Esophagus muscularis mucosa (tissue), 4 donors: Measurements from ENCODE around the gene NTF4. TPM values are rescaled to one million over a fixed set of nuclear protein-coding genes. Genes with fewer than 3 reads are reported as not detected.
"Not testable (repeated sequence)": the region's sequence is repeated elsewhere in the genome, so short reads cannot be mapped to it uniquely, and the experiment has no call there.

Source experiments
- DNase-seq: peaks from one replicate; pipeline ENCODE4 v3.0.0-alpha.2; 2017; ENCODE audit errors: extremely low spot score
- H3K27ac ChIP-seq, 4 donors: fragments of 200-600 bp; sonication (generic); replicated peaks in 1 of 4; 1 replicate in 3 of 4; 2 replicates in 1 of 4; pipeline ENCODE4 v1.5.1; 2016 to 2019; ENCODE audit warnings: mild to moderate bottlenecking in 1 of 4
- H3K27me3 ChIP-seq, 4 donors: fragments of 200-600 bp; sonication (generic); one replicate each; pipeline versions ENCODE4 v1.5.1 to v1.6.0; 2016 to 2019
- H3K36me3 ChIP-seq, 4 donors: fragments of 200-600 bp; sonication (generic); one replicate each; pipeline ENCODE4 v1.5.1; 2016 to 2019
- H3K4me1 ChIP-seq, 4 donors: fragments of 200-600 bp; sonication (generic); one replicate each; pipeline ENCODE4 v1.5.1; 2016 to 2019
- H3K4me3 ChIP-seq, 4 donors: fragments of 200-600 bp; sonication (generic); 1 replicate in 2 of 4; 2 replicates in 2 of 4; pipeline ENCODE4 v1.5.1; 2016 to 2019; ENCODE audit warnings: mild to moderate bottlenecking in 4 of 4, moderate library complexity in 1 of 4
- H3K9me3 ChIP-seq, 4 donors: fragments of 200-600 bp; sonication (generic); 1 replicate in 3 of 4; 2 replicates in 1 of 4; pipeline ENCODE4 v1.5.1; 2016 to 2019
- CTCF ChIP-seq, 3 experiments: fragments of 200-600 bp in 2 of 3; fragments of 450-650 bp in 1 of 3; sonication (generic) in 2 of 3; IDR thresholded peaks; one replicate each; pipeline ENCODE4 v1.5.1; 2017 to 2019; ENCODE audit warnings: antibody characterized with exemption in 3 of 3, mild to moderate bottlenecking in 2 of 3, moderate library complexity in 1 of 3
- EP300 ChIP-seq: sonication (generic); formaldehyde crosslinking; IDR thresholded peaks from one replicate; pipeline ENCODE4 v1.6.1; 2017; ENCODE audit warnings: antibody characterized with exemption
- POLR2A ChIP-seq: fragments of 450-650 bp; IDR thresholded peaks from one replicate; pipeline ENCODE4 v1.6.1; 2017; ENCODE audit warnings: antibody characterized with exemption, moderate library complexity, mild to moderate bottlenecking, low read depth
- POLR2AphosphoS5 ChIP-seq, 2 donors: sonication (generic); formaldehyde crosslinking; IDR thresholded peaks; one replicate each; pipeline ENCODE4 v1.6.1; 2017; ENCODE audit warnings: antibody characterized with exemption in 2 of 2
- WGBS: methylation state at CpG from one replicate; pipeline ENCODE4 v1.1.5; 2018; 5-methylcytosine and 5-hydroxymethylcytosine counted together
- intact Hi-C: fragments of 100-400 bp; cut with DNase I; formaldehyde crosslinking; loops from one replicate; pipeline ENCODE4 v1.15.1; 2023
- total RNA-seq, 4 donors: library from RNA; depleted of rRNA; stranded (reverse); fragments of >200 nt; gene quantifications; one replicate each; pipeline versions ENCODE4 v1.1.0 to v1.2.1, GENCODE V29; 2016

The NTF4 gene
- total RNA-seq, 4 donors from 2014 or later, result not detected

- intact Hi-C loops, H3K27me3 ChIP-seq: not testable (repeated sequence)
- 67% methylated on average over 1 of the region's 4 CpGs for WGBS
These were observed 22.0 kb downstream of the NTF4 start for GRCh38 chr19:49042666-49043065.

GRCh38 chr19:49042177-49042576 lies 22.4 kb downstream of the NTF4 start:
- 80% methylated on average over 15 of the region's 17 CpGs for WGBS
- H3K27me3 ChIP-seq, result no peaks in the 10 kb centered on the region
- H3K4me1 ChIP-seq, result no peaks in the 10 kb centered on the region
- H3K9me3 ChIP-seq, result no peaks in the 10 kb centered on the region
- no peak for DNase-seq
- no peaks in the 10 kb centered on the region for H3K36me3 ChIP-seq
- intact Hi-C loops, result no loop called here
- H3K4me3 ChIP-seq, result no peak overlapping the region
- no peak overlapping the region for H3K27ac ChIP-seq
- TF ChIP-seq EP300 (no peak), CTCF (IDR thresholded peaks at IDR 0.05) (no peak), POLR2A (no peak), POLR2AphosphoS5 (IDR thresholded peaks at IDR 0.05) (no peak)

More at GRCh38 chr19:49042666-49043065, 22.0 kb downstream of the NTF4 start:
- H3K27ac ChIP-seq, H3K9me3 ChIP-seq, H3K4me1 ChIP-seq, DNase-seq, H3K36me3 ChIP-seq, H3K4me3 ChIP-seq: not testable (repeated sequence)

- H3K4me1 ChIP-seq, intact Hi-C loops: not testable (repeated sequence)
These were observed 24.9 kb downstream of the NTF4 start for GRCh38 chr19:49039736-49040135.

GRCh38 chr19:49038557-49039276 lies 25.9 kb downstream of the NTF4 start:
- H3K27me3 ChIP-seq, DNase-seq, intact Hi-C loops, H3K4me3 ChIP-seq, H3K27ac ChIP-seq, H3K4me1 ChIP-seq, H3K9me3 ChIP-seq, H3K36me3 ChIP-seq: not testable (repeated sequence)
- 85% methylated on average over 14 of the region's 26 CpGs for WGBS

More at GRCh38 chr19:49039736-49040135, 24.9 kb downstream of the NTF4 start:
- H3K4me3 ChIP-seq, H3K9me3 ChIP-seq, H3K27ac ChIP-seq, DNase-seq, H3K27me3 ChIP-seq, H3K36me3 ChIP-seq: not testable (repeated sequence)
- WGBS, result 81% methylated on average over 9 of the region's 9 CpGs

GRCh38 chr19:49038111-49038510 lies 26.5 kb downstream of the NTF4 start:
- H3K9me3 ChIP-seq, H3K27ac ChIP-seq, H3K4me1 ChIP-seq, H3K4me3 ChIP-seq, DNase-seq, H3K36me3 ChIP-seq, intact Hi-C loops, H3K27me3 ChIP-seq: not testable (repeated sequence)
- WGBS, result 97% methylated on average over 6 of the region's 8 CpGs

- peak in 1 of 3 experiments; percentile 10 for TF ChIP-seq CTCF (IDR thresholded peaks at IDR 0.05)
- H3K4me3 ChIP-seq, H3K9me3 ChIP-seq, DNase-seq, H3K27ac ChIP-seq, H3K27me3 ChIP-seq, H3K36me3 ChIP-seq, H3K4me1 ChIP-seq, intact Hi-C loops: not testable (repeated sequence)
- 58% methylated on average over 16 of the region's 18 CpGs for WGBS
These were observed 27.8 kb downstream of the NTF4 start, which contains the start of gene CGB1 for GRCh38 chr19:49036815-49037214. CGB1 (minus strand) TSS chr19:49036895; CDS start chr19:49036711, 184 bp downstream.

GRCh38 chr19:49031642-49032301 lies 32.8 kb downstream of the NTF4 start, which contains the start of gene CGB2:
CGB2 (plus strand) TSS chr19:49031890; CDS start chr19:49032096, 206 bp downstream.
- H3K4me3 ChIP-seq, intact Hi-C loops, H3K9me3 ChIP-seq, DNase-seq, H3K36me3 ChIP-seq, H3K4me1 ChIP-seq, H3K27ac ChIP-seq, H3K27me3 ChIP-seq: not testable (repeated sequence)
- peak in 1 of 3 experiments; percentile 17 for TF ChIP-seq CTCF (IDR thresholded peaks at IDR 0.05)
- WGBS, result 17% methylated on average over 24 of the region's 28 CpGs

- 80% methylated on average over 2 of the region's 8 CpGs for WGBS
- H3K4me3 ChIP-seq, DNase-seq, H3K9me3 ChIP-seq, H3K27ac ChIP-seq, H3K4me1 ChIP-seq, H3K36me3 ChIP-seq, intact Hi-C loops, H3K27me3 ChIP-seq: not testable (repeated sequence)
These were observed 34.3 kb downstream of the NTF4 start for GRCh38 chr19:49030323-49030722.

- H3K27ac ChIP-seq, DNase-seq, H3K4me3 ChIP-seq, H3K36me3 ChIP-seq, intact Hi-C loops, H3K27me3 ChIP-seq, H3K4me1 ChIP-seq, H3K9me3 ChIP-seq: not testable (repeated sequence)
- whole genome bisulfite sequencing, result 88% methylated on average over 13 of the region's 14 CpGs
These were observed 34.9 kb downstream of the NTF4 start for GRCh38 chr19:49029749-49030148.
